Inferior parietal cortex (tissue), 1 donor: ENCODE data around the gene RAB8A.
"Not testable (repeated sequence)": the region's sequence is repeated elsewhere in the genome, so short reads cannot be mapped to it uniquely, and the experiment has no call there.

Experiments
- DNase-seq: peaks from one replicate; pipeline ENCODE4 v3.0.0-alpha.2; 2016; ENCODE audit errors: extremely low spot score

Gene RAB8A

DNA sequence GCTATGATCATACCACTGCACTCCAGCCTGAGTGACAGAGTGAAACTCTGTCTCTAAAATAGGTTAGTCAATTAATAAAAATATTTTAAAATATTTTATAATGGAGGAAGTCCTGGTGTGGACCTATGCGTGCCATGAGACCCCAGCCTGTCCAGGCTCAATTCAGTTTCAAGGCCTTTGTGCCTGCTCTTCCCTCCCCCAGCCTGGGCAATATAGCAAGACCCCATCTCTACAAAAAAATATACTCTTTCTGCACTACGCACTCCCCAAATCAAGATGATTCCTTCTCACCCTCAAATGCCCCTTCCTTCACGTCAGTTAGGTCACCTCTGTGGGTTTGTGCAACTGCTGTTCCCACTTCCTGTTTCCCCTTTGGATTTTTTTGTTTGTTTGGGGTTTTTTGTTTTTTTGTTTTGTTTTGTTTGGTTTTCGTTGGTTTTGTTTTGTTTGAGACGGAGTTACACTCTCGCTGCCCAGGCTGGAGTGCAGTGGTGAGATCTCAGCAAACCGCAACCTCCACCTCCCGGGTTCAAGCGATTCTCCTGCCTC is 30.4 kb downstream of the RAB8A start:
- DNase-seq: no peak

DNA sequence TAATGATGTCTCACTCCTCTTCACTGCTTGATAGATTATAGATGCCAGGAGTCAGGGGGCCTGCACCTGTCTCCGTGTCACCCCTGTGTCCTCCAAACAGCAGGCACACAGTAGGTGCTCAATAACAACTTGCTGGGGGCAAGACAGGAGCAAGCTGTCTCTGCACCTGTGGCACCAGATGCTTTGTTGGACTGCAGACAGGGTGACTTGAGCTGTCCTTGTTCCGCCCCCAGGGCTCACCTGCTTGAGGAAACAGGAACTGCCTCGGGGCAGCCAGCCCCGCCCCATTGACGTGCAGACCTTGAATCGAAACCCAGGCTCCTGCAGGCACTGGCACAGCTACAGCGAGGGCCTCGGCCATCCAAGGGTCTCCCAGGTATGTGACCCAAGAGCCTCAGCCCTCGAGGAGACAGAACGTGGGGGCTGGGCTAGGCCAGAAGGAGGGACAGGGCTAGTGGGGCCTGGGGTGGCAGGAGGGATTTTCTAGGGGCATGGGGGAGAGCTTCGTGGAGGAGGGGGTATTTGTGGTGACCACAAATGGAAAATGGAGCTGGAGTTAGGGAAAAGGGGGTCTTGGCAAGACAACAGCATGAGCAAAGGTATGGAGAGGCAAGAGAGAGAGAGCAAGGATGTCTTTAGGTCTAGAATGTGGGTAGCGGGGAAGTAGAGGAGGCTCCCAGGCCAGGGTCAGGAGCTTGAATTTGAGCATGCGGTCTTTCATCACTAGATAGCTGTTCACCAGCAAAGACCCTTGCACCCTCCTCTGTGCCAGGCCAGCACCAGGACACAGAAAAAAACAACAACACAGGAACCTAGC is 31.9 kb downstream of the RAB8A start, which contains the start of gene HSH2D:
HSH2D (plus strand) TSS at position 287 of the 817 bp plus-strand sequence. CDS start 5,066 bp downstream, outside the sequence.
- no peak for DNase-seq

DNA sequence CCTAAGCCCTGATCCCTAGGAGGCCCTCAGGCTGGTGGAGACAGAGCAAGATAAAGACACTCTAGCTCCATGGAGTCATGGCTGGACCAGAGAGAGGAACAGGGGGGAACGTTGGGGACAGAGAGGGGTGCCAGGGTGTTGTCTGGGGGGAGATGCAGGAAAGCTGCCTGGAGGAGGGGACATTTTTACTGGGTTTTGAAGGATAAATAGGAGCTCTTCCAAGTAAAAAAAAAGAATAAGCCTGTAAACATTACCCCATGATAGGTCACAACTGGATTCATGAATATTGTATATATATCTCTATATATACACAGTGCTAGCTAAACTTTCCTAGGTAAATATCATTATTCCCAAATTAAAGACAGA is 32.5 kb downstream of the RAB8A start:
- no peak for DNase-seq

DNA sequence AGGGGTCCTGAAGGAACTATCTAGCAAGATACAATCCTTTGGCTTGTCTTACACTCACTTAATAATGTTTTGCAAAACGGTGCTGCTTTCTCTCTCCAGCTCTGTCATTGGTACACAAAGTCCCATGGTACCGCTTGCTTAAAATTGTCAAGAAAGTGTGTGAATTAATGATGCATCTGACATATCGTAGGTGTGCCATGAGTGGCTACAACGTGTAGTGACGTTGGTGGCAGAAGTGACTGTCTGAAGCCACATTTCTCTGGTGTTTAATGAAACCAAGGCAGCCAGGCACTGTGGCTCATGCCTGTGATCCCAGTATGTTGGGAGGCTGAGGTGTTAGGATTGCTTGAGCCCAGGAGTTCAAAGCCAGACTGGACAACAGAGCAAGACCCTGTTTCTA is 34.4 kb downstream of the RAB8A start:
- DNase-seq: no peak

DNA sequence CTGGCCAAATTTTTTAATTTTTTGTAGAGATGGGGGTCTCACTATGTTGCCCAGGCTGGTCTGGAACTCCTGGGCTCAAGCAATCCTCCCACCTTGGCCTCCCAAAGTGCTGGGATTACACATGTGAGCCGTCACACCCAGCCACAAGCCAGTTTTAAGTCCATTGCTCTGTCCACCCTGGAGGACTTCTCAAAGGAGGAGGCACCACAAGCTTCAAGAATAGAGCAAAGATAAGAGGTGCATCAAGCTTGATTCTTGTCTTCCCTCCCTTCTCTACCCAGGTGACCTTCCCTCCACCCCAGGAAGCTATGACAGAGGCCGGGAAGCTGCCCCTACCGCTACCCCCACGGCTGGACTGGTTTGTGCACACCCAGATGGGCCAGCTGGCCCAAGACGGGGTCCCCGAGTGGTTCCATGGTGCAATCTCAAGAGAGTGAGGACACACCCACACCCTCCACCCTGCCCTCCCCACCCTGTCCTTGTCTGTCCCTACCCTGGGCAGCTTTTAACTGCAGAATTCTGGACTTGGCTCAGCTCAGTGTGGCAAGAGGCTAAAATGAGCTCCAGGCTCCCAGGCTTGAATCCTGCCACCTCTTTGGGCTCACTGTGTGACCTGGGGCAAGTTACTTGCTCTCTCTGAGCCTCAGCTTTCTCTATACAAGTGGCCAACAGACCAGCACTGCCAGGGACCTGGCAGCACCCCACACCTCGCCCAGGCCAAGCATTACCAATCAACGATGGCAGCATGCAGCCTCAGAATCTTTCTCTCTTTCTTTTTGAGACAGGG is 36.9 kb downstream of the RAB8A start:
- no peak for DNase-seq

DNA sequence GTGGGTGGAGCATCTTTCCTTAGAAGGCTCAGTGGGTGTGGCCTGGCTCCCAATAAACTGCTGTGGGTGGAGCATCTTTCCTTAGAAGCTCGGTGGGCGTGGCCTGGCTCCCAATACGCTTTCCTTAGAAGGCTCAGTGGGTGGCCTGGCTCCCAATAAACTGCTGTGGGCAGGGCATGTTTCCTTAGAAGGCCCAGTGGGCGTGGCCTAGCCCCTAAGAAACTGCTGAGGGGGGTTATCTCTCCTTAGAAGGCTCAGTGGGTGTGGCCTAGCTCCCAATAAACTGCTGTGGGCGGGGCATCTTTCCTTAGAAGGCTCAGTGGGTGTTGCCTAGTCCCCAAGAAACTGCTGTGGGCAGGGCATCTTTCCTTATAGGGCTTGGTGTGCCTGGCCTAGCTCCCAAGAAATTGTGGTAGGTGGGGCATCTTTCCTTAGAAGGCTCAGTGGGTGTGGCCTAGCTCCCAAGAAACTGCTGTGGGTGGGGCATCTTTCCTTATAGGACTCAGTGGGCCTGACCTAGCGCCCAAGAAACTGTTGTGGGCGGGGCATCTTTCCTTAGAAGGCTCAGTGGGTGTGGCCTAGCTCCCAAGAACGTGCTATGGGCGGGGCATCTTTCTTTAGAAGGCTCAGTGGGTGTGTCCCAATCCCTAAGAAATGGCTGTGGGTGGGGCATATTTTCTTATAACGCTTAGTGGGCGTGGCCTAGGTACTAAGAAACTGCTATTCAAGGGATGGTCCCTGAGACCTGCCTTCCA is 42.1 kb downstream of the RAB8A start:
- DNase-seq: no peak

DNA sequence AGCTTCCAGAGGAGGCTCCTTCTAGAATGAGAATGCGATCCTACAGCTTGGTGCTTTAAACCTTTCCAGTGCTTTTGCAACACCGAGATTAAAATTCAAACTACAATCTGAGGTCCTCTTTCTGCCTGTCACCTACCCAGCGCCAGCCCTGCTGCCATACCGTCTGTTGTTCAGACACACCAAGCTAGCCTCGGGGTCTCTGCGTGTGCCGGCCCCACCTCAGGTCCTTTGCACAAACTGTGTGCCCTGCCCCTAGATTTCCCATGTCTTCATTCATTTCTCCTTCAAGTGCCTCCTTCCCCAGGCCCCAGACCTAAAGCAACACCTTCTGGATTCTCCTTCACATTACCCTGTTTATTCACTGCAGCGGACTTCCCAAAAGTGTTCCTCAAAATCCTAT is 42.9 kb downstream of the RAB8A start:
- DNase-seq: no peak

DNA sequence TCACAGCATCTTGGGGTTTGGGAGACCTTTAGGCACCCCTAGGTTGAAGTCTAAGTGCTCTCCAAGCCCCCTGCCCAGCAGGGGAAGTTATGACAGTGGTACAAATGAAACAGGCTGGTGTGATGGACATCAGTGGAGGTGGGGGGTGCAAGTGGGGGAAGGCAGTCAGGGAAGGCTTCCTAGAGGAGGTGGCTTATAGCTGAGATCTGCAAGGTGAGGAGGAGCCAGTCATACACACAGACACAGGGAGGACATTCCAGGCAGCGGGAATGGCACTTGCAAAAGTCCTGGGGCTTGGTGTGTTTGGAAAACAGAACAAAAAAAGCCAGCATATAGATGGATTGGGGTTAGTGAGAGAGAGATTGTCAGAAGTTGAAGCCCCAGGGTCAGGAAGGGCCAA is 43.4 kb downstream of the RAB8A start:
- no peak for DNase-seq

DNA sequence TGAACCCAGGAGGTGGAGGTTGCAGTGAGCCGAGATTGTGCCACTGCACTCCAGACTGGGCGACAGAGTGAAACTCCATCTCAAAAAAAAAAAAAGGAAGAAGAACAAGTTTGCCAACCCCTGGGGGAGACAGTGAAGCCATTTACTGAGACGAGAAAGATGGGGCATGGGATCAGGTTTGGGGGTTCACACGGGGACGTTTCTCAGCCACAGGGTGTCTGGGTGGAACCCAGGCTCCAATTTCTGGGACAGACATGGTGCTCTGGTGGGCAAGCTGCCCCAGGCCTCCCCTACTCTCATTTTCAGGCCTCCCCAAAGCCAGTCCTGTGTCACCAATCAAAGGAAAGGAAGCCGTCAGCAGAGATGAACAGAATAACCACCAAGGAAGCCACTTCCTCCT is 45.2 kb downstream of the RAB8A start:
- DNase-seq: no peak

DNA sequence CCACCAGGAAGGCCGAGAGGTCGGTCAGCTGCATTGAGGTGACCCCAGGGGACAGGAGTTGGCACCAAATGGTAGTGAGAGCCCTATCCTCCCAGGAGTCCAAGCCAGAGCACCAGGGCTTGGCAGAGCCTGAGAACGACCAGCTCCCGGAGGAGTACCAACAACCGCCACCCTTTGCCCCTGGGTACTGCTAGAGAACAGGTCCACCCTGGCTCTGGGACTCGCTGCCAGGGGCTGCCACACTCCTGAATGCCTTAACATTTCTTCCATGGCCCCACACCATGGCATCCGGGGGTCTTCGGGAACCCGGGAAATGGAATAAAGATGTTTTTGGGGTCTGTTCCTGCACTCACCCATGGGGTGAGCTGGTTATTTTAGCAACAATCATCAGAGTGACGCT is 45.9 kb downstream of the RAB8A start:
- DNase-seq: no peak

DNA sequence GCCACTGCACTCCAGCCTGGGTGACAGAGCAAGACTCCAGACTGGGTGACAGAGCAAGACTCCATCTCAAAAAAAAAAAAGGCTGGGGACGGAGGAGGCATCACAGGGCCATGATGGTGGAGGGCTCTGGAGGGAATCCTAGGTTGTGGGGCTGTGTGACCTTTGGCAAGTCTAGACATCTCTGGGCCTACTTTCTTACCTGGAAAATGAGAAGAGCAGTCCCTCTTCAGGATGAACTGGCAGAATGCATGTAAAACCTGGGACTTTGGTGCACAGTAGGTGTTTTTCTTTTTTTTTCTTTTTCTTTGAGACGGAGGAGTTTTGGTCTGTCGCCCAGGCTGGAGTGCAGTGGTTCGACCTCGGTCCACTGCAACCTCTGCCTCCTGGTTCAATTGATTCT is 48.0 kb downstream of the RAB8A start:
- no peak for DNase-seq

DNA sequence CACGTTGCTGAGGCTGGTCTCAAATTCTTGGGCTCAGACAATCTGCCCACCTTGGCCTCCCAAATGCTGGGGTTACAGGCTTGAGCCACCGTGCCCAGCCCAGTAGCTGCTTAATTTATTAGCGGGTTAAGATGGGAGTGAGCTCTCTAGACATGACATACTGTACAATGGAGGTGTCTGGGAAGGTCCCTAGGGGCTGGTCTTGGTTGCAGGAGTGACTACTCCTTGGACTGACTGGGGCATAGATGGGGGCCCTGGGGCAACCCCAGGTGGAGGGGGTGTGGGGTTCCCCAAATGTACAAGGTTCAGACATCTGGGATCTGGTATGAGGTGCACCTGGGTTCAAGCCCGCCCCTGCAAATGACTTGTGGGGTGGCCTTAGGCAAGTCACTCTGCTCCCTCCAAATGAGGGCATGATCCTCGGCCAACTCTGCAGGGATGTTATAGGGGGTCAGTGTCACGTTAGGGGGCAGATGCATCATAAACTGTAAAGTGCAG is 48.8 kb downstream of the RAB8A start:
- DNase-seq: no peak

DNA sequence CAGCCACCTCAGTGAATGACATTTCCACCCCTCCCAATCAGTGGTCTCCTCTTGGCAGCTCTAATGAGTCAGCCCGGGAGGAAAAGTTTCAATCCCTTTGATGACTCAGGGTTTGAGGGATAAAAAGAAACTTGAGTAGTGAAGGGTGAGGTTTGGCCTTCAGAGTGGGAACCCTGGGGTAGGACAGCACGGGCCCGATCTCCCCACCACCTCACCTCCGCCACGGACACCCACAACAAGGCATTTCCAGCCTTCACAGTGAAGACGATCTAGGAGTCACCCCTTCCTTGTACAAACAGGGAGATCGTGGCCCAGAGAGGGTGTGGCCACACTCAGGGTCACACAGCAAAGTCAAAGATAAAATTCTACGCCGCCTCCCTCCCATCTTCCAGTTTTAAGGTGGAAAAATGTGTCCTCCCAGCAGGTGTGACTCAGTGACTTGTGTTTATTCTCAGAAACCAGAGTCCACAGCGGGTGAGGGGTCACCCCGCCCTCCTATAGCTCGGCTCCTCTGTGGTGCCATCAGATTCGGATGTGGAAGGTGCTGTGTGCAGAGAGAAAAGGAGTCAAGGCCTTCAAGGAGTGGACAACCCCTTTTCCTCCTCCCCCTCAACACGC is 49.4 kb downstream of the RAB8A start:
- no peak for DNase-seq

DNA sequence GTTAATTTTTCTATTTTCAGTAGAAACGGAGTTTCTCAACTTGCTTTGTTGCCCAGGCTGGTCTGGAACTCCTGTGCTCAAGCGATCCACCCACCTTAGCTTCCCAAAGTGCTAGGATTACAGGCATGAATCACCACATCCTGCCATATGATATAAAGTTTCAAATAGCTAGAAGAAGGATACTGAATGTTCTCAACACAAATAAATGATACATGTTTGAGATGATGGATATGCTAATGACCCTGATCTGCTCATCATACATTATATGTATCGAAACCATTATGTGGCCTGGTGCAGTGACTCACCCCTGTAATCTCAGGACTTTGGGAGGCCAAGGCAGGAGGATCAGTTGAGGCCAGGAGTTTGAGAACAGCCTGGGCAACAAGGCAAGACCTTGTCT is 50.2 kb downstream of the RAB8A start:
- DNase-seq: no peak

DNA sequence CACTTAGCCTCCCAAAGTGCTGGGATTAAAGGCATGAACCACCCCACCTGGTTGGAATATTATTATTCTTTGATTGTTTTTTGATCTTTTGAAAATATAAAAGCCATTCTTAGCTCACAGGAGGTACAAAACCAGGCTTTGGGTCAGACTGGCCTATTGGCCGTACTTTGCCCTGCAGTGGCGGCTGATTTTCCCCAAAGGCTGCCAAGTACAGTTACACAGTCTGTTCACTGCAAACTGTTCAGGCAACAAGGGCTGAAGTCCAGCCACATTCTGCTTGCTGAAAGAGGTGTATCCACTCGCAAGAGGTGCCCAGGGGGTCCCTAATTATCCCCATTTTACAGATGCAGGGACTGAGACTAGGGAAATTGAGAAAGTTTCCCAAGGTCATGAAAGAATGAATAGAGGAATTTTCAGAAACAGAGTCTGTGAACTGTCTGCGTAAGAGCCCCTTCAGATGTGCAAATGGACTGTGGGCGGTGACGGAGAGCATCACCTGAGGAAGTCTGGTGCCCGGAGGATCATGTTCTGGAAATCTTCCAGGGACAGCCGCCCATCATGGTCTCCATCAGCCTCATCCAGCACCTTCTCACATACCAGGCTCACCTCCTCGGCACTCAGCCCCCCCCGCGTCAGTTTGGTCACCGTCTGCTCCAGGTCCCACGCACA is 52.7 kb downstream of the RAB8A start:
- no peak for DNase-seq

DNA sequence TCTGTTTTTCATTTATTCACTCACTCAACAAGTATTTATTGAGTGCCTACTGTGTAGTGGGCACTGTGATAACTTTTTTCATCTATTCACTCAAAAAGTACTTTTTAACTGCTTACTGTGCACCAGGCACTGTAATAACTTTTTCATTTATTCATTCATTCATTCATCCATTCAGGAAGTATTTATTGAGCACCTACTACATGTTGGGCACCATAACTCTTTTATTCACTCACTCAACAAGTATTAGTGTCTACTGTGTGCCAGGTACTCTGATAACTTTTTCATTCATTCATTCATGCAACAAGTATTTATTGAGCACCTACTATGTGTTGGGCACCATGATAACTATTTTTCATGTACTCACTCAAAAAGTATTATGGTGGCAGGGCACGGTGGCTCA is 54.7 kb downstream of the RAB8A start:
- DNase-seq: no peak

DNA sequence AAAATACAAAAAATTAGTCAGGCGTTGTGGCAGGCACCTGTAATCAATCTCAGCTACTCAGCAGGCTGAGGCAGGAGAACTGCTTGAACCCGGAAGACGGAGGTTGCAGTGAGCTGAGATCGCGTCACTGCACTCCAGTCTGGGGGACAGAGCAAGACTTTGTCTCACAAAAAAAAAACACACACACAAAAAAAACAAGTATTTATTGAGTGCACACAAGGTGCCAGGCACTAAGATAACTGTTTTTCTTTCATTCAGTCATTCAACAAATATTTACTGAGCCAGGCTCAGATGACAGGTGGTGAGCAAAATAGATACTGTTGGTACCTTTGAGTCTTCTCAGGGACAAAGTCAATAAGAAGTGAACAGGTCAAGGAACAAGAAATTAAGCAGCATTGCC is 55.4 kb downstream of the RAB8A start:
- DNase-seq: no peak

DNA sequence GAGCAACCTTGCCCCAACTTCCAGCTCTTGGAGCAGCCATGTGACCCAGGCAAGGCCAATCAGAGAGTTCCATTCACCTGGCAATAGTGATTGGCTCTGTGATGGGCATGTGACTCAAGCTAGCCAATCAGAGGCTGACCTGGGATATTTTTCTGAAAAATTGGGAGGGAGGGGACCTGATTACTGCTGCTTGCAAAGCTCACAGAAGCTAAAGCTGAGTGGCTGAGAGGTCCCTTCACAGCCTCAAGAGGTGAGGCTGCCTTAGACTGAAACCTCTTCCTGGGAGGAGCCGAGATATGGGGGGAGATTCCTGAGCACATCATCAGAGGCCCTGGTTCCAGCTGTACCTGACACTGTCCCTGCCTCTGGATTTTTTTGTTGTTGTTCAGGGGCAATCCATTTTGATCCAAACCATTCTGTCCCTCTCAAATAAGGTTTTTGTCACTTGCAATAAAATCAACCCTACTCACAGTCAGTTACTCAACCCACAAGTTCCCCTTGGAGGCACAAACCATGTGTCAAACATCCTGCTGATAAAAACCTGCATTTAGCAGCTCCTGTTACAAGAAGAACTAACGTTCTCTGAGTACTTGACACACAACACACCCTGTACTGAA is 56.9 kb downstream of the RAB8A start:
- DNase-seq: no peak

DNA sequence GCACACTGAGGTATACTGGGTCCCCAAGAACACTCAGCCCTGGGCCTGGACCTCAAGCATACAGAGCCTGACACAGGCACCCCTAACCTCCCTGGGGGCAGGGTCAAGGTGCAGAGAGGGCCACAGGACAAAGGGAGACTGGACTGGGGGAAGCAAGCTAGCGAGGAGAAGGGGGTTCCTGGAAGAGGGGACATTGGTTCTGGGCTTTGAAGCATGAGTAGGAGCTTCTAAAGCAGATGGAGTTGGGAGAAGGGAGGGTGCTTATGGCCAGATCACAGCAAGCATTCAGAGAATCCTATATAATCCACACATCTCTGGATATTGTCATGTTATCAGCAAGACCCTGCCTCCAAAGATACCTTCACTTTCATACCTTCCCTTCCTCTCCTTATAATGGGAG is 58.4 kb downstream of the RAB8A start:
- DNase-seq: no peak

DNA sequence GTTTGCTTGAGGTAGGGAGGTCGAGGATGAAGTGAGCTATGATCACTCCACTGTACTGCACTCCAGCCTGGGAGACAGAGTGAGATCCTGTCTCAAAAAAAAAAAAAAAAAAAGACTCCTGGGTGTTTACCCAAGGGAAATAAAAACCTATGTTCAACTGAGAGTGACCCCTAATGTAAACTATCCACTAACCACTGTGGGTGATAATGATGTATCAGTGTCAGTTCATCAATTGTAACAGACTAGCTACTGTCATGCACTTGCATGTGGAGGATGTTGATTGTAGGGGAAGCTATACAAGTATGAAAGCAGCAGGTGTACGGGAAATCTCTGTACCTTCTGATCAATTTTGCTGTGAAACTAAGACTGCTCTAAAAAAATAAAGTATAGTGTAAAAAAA is 64.3 kb downstream of the RAB8A start:
- DNase-seq: no peak

DNA sequence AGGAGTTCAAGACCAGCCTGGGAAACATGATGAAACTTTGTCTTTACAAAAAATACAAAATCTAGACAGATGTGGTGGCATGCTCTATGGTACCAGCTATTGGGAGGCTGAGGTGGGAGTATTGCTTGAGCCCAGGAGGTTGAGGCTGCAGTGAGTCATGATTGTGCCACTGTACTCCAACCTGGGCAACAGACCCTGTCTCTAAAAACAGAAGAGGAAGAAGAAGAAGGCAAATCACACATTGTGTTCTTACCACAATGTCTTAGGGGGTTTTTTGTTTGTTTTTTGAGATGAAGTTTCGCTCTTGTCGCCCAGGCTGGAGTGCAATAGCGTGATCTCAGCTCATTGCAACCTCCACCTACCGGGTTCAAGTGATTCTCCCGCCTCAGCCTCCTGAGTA is 67.2 kb downstream of the RAB8A start:
- DNase-seq: not testable (repeated sequence)
